Measurements from ENCODE around the gene IRF2. TPM values are rescaled to one million over a fixed set of nuclear protein-coding genes. Genes with fewer than 3 reads are reported as not detected.
A peak's percentile ranks its signal among the peaks of the same experiment; 100 is the strongest.
"Not testable (repeated sequence)": the region's sequence is repeated elsewhere in the genome, so short reads cannot be mapped to it uniquely, and the experiment has no call there.

Gene IRF2
- total RNA-seq, 2 donors from 2014 or later, result 48.1 to 61.7 TPM

- ATAC-seq (replicated peaks), result peak; percentile 74
- Mint-ChIP-seq H3K4me3 (peak overlapping the region; percentile 72), H3K27ac (peak overlapping the region; percentile 64), H3K9me3 (no peaks in the 10 kb centered on the region), H3K36me3 (ENCODE audit: low read depth) (peaks cover 21% of the 10 kb centered on the region), H3K4me1 (peaks cover 39% of the 10 kb centered on the region), H3K27me3 (no peaks in the 10 kb centered on the region)
These were observed 92.0 kb downstream of the IRF2 start for GRCh38 chr4:184382189-184382846.

- peaks cover 28% of the 10 kb centered on the region for H3K4me1 Mint-ChIP-seq
- no peak overlapping the region for H3K27ac Mint-ChIP-seq
- no peak for ATAC-seq (replicated peaks)
- H3K27me3 Mint-ChIP-seq, result no peaks in the 10 kb centered on the region
- peaks cover 5% of the 10 kb centered on the region for H3K36me3 Mint-ChIP-seq (ENCODE audit: low read depth)
- no peaks in the 10 kb centered on the region for H3K9me3 Mint-ChIP-seq
- no peak overlapping the region for H3K4me3 Mint-ChIP-seq
These were observed 93.6 kb downstream of the IRF2 start for GRCh38 chr4:184380707-184381106.

GRCh38 chr4:184380214-184380613 lies 94.1 kb downstream of the IRF2 start:
- ATAC-seq (replicated peaks); H3K4me3 Mint-ChIP-seq; H3K9me3 Mint-ChIP-seq; H3K27me3 Mint-ChIP-seq; H3K36me3 Mint-ChIP-seq (ENCODE audit: low read depth); H3K27ac Mint-ChIP-seq: not testable (repeated sequence)
- H3K4me1 Mint-ChIP-seq, result peaks cover 32% of the 10 kb centered on the region

GRCh38 chr4:184376923-184377322 lies 97.4 kb downstream of the IRF2 start:
- Mint-ChIP-seq H3K36me3 (ENCODE audit: low read depth) (peaks cover 2% of the 10 kb centered on the region), H3K27ac (no peak overlapping the region), H3K9me3 (no peaks in the 10 kb centered on the region), H3K4me1 (peaks cover 18% of the 10 kb centered on the region), H3K4me3 (no peak overlapping the region), H3K27me3 (no peaks in the 10 kb centered on the region)
- ATAC-seq (replicated peaks), result no peak

- no peaks in the 10 kb centered on the region for H3K9me3 Mint-ChIP-seq
- ATAC-seq (replicated peaks), result no peak
- H3K27ac Mint-ChIP-seq, result no peak overlapping the region
- no peaks in the 10 kb centered on the region for H3K36me3 Mint-ChIP-seq (ENCODE audit: low read depth)
- H3K4me3 Mint-ChIP-seq, result no peak overlapping the region
- H3K27me3 Mint-ChIP-seq, result no peaks in the 10 kb centered on the region
- peaks cover 15% of the 10 kb centered on the region for H3K4me1 Mint-ChIP-seq
These were observed 98.1 kb downstream of the IRF2 start for GRCh38 chr4:184376126-184376838.

GRCh38 chr4:184375623-184376022 lies 98.7 kb downstream of the IRF2 start:
- H3K9me3 Mint-ChIP-seq; H3K36me3 Mint-ChIP-seq (ENCODE audit: low read depth); H3K4me3 Mint-ChIP-seq; H3K27ac Mint-ChIP-seq; H3K27me3 Mint-ChIP-seq; ATAC-seq (replicated peaks): not testable (repeated sequence)
- H3K4me1 Mint-ChIP-seq, result peaks cover 15% of the 10 kb centered on the region

GRCh38 chr4:184375027-184375426 lies 99.3 kb downstream of the IRF2 start:
- H3K4me3 Mint-ChIP-seq, result no peak overlapping the region
- H3K27me3 Mint-ChIP-seq, result no peaks in the 10 kb centered on the region
- H3K36me3 Mint-ChIP-seq (ENCODE audit: low read depth), result no peaks in the 10 kb centered on the region
- no peaks in the 10 kb centered on the region for H3K9me3 Mint-ChIP-seq
- peak overlapping the region; percentile 39 for H3K27ac Mint-ChIP-seq
- peaks cover 15% of the 10 kb centered on the region for H3K4me1 Mint-ChIP-seq
- peak; percentile 53 for ATAC-seq (replicated peaks)

- no peak overlapping the region for H3K27ac Mint-ChIP-seq
- peak; percentile 43 for ATAC-seq (replicated peaks)
- H3K27me3 Mint-ChIP-seq, result no peaks in the 10 kb centered on the region
- H3K4me3 Mint-ChIP-seq, result no peak overlapping the region
- no peaks in the 10 kb centered on the region for H3K36me3 Mint-ChIP-seq (ENCODE audit: low read depth)
- no peaks in the 10 kb centered on the region for H3K9me3 Mint-ChIP-seq
- peaks cover 15% of the 10 kb centered on the region for H3K4me1 Mint-ChIP-seq
These were observed 100.4 kb downstream of the IRF2 start for GRCh38 chr4:184373886-184374405.

- H3K27me3 Mint-ChIP-seq, result no peaks in the 10 kb centered on the region
- no peak overlapping the region for H3K4me3 Mint-ChIP-seq
- H3K9me3 Mint-ChIP-seq, result no peaks in the 10 kb centered on the region
- H3K4me1 Mint-ChIP-seq, result peaks cover 15% of the 10 kb centered on the region
- ATAC-seq (replicated peaks), result no peak
- H3K36me3 Mint-ChIP-seq (ENCODE audit: low read depth), result no peaks in the 10 kb centered on the region
- H3K27ac Mint-ChIP-seq, result no peak overlapping the region
These were observed 103.0 kb downstream of the IRF2 start for GRCh38 chr4:184371390-184371787.

- Mint-ChIP-seq H3K36me3 (ENCODE audit: low read depth) (no peaks in the 10 kb centered on the region), H3K27ac (no peak overlapping the region), H3K27me3 (no peaks in the 10 kb centered on the region), H3K9me3 (no peaks in the 10 kb centered on the region), H3K4me3 (no peak overlapping the region), H3K4me1 (peaks cover 15% of the 10 kb centered on the region)
- no peak for ATAC-seq (replicated peaks)
These were observed 103.5 kb downstream of the IRF2 start for GRCh38 chr4:184370711-184371389.

- H3K4me1 Mint-ChIP-seq, result peaks cover 8% of the 10 kb centered on the region
These were observed 104.5 kb downstream of the IRF2 start for GRCh38 chr4:184369871-184370270.

GRCh38 chr4:184368731-184369130 lies 105.6 kb downstream of the IRF2 start:
- ATAC-seq (replicated peaks), result no peak
- H3K4me3 Mint-ChIP-seq, result no peak overlapping the region
- H3K36me3 Mint-ChIP-seq (ENCODE audit: low read depth), result no peaks in the 10 kb centered on the region
- no peaks in the 10 kb centered on the region for H3K9me3 Mint-ChIP-seq
- no peak overlapping the region for H3K27ac Mint-ChIP-seq
- H3K27me3 Mint-ChIP-seq, result no peaks in the 10 kb centered on the region
- peaks cover 4% of the 10 kb centered on the region for H3K4me1 Mint-ChIP-seq

More at GRCh38 chr4:184369871-184370270, 104.5 kb downstream of the IRF2 start:
- Mint-ChIP-seq H3K27ac (no peak overlapping the region), H3K9me3 (no peaks in the 10 kb centered on the region), H3K4me3 (no peak overlapping the region), H3K27me3 (no peaks in the 10 kb centered on the region), H3K36me3 (ENCODE audit: low read depth) (no peaks in the 10 kb centered on the region)
- ATAC-seq (replicated peaks), result no peak

- Mint-ChIP-seq H3K27ac (no peak overlapping the region), H3K4me1 (peaks cover 4% of the 10 kb centered on the region), H3K4me3 (no peak overlapping the region), H3K9me3 (no peaks in the 10 kb centered on the region), H3K36me3 (ENCODE audit: low read depth) (no peaks in the 10 kb centered on the region), H3K27me3 (no peaks in the 10 kb centered on the region)
- ATAC-seq (replicated peaks), result no peak
These were observed 106.1 kb downstream of the IRF2 start for GRCh38 chr4:184368290-184368689.

- Mint-ChIP-seq H3K27ac (no peak overlapping the region), H3K36me3 (ENCODE audit: low read depth) (no peaks in the 10 kb centered on the region), H3K27me3 (no peaks in the 10 kb centered on the region), H3K9me3 (no peaks in the 10 kb centered on the region), H3K4me3 (no peak overlapping the region), H3K4me1 (peaks cover 10% of the 10 kb centered on the region)
- no peak for ATAC-seq (replicated peaks)
These were observed 110.0 kb downstream of the IRF2 start for GRCh38 chr4:184364100-184364921.
